RPMI8226 (cell line): Measurements from ENCODE around the gene SEC14L3.

Experiments used
- DNase-seq: peaks from one replicate; pipeline ENCODE4 v3.0.0-alpha.2; 2015

SEC14L3 gene

DNA sequence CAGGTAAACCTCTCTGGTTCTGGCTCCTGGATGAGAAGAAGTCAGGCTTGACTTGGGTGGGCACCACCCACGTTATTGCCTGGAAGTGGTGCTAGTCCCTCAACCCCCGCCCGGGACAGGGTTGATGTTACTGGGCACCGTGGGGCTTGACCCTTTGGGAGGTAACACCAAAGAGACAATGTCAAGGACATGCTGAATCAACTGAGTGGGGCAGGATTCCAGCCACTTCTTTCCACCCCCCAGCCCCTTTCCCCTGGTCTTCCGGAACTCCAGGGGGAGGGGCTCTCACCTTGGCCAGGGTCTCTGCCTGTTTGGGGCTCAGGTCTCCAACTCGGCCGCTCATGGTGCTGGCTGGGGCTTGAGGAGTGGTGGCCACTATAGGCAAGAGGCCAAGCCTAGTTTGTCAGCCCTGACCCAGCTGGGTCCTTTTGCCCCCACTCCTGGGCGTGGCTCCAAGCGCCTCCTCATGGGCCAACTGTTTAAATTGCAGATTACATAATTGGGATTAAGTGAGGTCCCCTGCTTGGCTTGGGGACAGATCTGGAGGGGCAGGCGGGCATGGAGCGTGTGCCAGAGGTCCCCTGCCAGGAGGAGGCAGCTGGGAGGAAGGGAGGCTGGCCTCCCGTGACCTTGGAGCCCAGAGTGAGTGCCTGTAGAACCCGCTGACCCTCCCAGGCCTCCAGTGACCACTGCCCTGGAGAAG is at the start of gene SEC14L3:
Gene SEC14L3 (minus strand): TSS at position 402 of the 703 bp plus-strand sequence. CDS start 59 bp downstream, at position 343.
- no peak for DNase-seq

DNA sequence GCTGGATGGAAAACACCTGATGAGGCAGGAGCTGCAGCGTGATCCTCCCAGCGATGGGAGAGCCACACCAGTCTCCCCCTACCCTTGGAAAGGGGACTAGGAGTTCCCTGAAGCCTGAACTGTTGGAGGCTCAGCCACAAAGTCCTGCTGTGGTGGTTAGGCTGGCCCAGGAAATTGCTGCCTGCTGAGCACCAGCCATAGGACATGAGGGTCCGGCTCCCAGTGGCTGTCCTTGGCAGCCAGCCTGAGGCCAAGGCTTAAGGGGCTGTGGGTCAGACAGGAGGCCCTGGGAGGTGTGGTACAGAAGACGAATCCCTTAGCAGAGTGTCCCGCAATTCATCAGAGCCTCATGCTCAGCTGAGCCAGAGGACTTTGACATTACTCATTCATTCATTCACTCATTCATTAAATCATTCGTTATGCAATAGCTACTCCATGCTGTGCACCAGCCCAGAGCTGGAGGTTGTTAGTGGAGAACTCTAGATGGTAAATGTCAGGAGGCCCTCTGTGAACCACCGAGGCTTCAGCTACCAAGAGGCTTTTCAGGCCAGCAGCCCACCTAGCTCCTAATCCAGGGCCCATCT is 48.1 kb upstream of the SEC14L3 start:
- no peak for DNase-seq

DNA sequence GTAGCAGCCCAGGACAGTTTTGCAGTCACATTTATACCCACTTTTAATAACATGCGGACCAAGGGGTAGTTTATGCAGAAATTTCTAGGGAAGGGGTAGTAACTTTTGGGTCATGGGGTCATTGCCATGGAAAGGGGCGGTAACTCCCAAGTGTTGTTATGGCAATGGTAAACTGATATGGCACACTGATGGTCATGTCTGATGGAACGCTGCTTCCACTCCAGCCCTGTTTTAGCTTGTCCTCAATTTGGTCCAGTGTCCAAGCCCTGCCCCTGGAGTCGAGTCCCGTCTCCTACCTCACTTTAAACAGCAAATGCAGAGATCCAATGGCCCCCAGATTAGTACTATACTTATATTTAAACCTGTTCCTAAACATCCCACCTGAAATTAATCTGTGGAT is 44.9 kb upstream of the SEC14L3 start:
- no peak for DNase-seq

DNA sequence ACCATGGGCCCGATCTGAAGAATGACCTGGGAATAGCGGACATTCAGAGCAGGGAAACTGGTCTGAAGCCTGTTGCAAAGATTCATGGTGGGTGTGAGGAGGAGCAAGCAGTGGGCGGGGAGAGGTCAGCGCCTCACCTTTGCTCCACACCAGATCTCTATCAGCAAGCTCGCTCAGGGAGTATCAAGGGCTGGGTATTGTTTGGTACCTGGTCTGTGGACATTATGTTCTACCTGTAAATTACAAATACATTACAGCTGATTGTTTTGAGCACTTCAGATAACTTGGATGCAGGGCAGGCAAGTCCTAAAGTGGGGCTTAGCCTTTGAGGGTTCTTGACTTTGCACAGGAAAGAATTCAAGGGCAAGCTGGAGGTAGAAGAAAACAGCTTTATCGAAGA is 44.5 kb upstream of the SEC14L3 start:
- DNase-seq: no peak

DNA sequence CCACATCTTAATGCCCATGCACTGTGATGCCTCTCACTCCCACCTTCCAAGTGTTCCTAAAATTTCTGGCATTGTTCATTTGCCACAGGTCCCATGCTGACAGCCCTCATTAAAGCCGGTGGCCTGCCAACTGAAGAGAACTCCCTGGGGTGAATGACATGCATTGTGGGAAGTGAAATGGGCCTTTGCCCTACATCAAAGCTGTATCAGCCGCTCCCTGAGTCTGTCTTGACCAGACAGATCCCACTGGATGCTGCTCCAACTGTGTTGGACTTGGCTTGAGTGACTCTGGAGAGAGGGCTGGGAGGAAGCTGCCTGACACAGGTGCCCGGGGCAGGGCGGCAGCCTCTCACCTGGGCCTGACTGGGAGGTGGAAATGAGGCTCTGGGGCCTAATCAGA is 42.4 kb upstream of the SEC14L3 start:
- DNase-seq: no peak

DNA sequence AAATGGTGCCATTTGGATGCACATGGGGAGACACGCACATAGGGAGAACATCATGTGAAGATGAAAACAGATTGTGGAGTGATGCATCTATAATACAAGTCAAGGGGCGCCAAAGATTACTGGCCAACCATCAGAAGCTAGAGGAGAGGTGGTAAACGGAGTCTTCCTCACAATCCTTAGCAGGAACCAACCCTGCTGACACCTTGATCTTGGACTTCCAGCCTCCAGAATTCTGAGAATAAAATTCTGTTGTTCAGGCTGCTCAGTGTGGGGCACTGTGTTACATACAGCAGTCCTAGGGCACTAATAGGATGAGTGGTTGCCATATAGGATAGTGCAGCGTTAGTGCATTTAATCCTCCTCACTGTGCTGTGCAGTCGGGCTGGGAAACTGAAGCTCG is 41.6 kb upstream of the SEC14L3 start:
- no peak for DNase-seq

DNA sequence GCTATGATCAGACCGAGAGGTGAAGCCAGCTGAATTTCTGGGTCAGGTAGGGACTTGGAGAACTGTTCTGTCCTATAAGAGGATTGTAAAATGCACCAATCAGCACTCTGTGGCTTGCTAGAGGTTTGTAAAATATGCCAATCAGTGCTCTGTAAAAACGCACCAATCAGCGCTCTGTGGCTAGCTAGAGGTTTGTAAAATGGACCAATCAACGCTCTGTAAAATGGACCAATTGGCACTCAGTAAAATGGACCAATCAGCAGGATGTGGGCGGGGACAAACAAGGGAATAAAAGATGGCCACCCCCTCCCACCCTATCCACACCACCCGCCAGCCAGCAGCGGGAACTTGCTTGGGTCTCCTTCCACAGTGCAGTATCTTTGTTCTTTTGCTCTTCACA is 40.1 kb upstream of the SEC14L3 start:
- DNase-seq: no peak

DNA sequence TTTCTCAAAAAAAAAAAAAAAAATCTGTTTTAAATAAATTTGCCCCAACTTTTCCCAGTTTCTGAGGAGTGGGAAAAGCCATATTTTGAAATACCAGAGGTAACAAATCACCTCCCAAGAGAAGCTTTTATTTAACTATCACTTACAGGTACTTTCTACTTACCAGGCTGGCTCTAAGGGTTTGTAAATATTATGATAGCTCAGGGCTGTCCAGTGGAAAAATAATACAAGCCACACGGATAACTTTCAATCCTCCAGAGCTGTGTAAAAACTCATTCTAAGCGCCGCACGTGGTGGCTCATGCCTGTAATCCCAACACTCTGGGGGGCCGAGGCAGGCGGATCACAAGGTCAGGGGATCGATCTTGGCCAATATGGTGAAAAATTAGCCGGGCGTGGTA is 39.3 kb upstream of the SEC14L3 start:
- no peak for DNase-seq

DNA sequence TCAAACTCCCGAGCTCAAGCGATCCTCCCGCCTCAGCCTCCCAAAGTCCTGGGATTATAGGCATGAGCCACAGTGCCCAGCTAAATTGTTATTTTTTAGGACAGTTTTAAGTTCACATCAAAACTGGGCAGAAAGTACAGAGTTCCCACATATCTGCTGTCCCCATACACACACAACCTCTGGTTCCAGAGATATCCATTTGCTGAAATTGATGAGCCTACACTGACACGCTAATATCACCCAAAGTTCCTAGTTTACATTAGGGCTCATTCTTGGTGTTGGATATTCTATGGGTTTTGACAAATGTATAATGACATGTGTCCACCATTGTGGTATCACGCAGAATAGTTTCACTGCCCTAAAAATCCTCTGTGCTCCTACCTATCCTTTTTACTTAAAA is 36.4 kb upstream of the SEC14L3 start:
- no peak for DNase-seq

DNA sequence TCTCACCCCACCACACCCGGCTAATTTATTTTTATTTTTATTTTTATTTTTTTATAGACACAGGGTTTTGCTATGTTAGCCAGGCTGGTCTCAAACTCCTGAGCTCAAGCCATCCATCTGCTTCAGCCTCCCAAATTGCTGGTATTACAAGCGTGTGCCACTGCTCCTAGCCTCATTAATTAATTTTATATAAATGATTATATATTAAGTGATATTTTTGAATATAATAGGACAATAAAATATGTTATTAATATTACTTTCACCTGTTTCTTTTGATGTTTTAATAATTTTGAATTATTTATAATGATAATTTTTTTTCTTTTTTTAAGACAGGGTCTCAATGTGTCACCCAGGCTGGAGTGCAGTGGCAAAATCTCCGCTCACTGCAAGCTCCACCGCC is 35.9 kb upstream of the SEC14L3 start:
- no peak for DNase-seq

DNA sequence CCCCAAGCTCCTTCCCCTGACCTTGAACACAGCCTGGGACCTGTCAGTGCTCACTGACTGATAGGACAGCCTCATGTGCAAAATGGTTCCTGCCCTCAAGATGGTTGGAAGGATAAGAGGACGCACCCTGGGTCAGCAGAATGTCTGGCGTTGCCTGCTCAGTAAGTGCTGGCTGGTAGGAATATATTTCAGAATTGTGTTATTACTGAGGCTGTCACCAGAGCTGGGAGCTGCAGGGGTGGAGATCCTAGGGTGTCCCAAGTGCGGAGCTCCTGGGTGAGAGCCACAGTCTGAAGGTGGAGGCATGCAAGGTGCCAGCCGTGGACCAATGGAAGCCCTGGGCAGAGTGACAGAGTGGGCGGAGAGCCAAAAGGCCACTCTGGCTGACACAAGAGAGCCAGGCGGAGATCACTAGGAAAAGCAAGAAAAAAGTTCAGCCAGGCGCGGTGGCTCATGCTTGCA is 34.7 kb upstream of the SEC14L3 start:
- no peak for DNase-seq

DNA sequence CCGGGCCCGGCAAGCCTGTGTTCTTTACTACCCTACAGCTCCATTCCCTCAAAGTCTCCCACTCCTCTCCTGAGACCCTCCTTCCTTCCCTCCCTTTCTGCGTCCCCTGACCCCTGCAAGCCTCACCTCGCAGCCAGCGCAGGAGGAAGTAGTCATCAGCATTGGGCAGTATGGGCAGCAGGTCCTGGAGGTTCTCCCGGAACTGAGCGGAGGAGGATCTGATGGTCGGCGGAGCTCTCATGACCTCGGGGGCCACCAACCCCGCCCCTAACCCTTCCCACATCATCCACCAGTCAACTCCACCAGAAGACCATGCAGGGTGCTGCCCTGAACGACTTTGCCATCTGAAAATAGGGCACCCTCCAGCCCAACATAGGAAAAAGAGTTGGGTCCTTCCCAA is 31.7 kb upstream of the SEC14L3 start:
- no peak for DNase-seq

DNA sequence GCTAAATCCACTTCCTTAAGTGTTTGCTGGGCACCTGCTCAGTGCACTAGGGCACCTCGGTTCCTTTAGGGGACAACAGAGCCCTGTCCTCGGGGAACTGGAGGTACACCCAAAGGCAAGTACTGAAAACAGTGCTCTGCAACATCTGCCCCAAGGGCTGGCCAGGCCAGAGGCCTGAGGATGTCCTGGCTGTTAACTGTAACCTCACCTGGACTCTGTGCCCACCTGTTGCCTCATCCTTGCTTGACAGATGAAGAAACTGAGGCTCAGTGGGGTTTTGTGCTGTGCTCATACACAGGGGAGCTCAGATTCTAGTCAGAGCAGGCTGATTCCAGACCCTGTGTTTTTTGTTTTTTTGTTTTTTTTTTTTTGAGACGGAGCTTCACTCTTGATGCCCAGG is 31.1 kb upstream of the SEC14L3 start:
- no peak for DNase-seq

DNA sequence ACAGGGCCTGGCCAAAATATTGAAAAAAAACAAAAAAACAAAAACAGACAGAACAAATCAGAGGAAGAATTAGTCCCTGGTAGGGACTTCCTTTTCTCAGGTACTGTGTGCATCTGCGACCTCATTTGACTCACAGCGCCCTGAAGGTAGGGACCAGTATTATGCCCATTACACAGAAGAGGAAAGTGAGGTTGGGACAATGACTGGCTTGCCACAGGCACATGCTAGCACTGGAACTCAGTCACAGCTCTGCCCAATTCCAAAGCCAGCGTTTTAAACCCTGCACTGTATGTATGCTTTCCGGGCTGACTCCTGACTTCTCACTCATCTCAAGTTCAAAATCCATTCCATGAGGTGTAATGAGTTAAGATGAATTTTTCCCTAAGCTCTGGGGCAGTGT is 30.3 kb upstream of the SEC14L3 start:
- no peak for DNase-seq

DNA sequence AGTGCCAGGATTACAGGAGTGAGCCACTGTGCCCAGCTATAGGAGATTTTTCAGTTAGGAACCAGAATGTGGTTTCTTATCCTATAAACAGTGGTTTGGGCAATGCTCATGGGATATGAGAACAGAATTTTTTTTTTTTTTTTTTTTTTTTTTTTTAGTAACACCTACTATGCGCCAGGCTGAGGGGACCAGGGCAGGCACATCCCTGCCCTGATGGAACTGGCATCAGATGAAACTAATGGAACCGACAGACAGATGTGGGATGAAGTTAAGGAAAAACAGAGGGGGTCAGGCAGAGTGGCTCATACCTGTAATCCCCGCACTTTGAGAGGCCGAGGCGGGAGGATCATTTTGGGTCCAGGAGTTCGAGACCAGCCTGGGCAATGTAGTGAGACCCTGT is 28.8 kb upstream of the SEC14L3 start:
- DNase-seq: no peak

DNA sequence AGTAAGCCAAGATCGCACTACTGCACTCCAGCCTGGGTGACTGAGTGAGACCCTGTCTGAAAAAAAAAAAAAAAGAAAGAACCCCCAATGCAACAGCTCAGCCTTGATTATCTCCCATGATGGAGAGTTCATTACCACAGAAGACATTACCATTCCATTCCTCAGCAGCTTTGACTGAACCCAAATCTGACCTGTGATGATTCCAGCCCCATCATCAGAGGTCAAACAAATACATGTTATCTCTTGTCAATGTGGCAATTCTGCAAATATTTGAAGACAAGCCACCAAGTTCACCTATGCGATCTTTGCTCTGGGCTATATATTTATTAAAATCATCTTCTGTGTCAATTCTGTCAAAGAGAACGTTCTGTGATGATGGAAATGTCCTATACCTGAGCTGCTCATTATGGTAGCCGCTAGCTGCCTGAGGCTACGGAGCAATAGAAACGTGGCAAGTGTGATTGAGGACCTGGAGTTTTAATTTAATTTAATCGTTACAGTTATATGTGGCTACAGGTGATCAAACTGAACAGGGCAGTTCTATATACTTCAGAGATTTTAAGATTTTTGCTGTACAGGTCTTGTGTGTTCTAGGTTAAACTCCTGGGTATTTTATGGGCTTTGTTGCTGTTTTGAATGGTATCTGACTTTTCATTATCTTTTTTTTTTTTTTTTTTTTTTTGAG is 25.8 kb upstream of the SEC14L3 start:
- DNase-seq: no peak

DNA sequence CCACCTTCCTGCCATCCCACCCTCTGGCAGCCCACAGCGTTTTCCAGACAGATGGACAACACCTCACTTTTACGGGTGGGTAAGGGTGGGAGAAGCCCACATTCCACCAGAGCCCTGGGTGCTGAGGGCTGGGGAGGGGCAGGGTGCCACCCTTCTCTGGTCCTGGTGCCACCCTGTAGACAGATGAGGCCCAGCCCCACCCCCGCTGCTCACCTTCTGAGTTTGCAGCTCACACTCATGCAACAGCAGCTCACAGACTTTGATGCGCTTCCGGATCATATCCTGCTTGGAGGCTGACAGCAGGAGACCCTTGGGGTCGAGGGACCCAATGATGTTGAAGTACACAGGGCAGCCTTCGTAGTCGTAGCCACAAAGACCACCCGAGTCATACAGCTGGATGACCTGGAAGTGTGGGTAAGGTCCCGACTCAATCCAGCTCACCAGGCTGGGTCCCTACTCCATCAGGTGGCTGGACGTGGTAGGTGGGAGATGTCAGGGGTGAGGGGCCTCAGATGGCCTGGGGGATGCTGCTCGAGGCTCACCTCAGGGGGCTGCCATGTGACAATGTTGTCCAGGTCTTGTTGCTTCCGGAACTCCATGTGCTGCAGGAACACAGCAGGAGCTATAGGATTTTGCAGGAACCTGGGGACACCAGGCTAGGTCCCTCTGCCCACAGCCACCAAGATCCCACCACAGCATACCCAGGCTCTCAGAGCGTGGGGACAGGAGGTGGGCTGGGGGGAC is 23.4 kb upstream of the SEC14L3 start:
- no peak for DNase-seq

DNA sequence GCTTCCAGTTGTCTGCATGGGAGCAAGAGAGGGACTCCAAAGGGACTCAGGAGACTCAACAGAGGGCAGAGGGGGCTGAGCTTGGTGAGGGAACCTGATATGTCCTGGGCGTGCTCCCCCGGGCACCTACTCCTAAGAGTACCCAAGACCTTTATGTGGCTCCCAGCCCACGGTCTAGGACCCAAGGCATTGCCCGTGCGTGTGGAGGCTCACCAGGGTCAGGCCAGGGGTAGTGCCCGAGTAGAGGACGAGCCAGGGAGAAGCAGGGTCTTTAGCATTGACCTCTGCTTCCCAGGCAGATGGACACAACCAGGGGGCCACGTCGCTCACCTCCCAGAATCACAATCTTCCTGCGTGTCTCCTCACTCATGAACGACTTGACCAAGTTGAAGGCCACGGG is 20.3 kb upstream of the SEC14L3 start:
- no peak for DNase-seq

DNA sequence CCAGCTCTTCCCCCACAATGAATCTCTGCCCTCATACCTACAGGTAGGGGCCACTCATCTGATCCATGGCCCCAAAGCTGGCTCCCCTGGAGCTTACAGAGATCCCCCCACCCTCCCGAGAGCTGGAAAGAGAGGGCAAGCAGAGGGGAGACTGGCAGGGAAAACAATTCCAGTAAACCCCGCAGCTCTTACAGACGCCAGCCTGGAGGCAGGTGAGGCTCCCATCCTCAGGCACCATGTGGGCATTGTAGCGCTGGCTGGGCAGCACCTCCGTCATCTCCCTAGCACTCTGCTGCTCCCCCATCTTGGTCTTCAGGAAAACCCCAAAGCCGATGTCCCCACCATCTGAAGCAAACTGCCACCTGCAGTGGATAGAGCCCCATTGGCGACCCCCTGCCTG is 19.6 kb upstream of the SEC14L3 start:
- no peak for DNase-seq

DNA sequence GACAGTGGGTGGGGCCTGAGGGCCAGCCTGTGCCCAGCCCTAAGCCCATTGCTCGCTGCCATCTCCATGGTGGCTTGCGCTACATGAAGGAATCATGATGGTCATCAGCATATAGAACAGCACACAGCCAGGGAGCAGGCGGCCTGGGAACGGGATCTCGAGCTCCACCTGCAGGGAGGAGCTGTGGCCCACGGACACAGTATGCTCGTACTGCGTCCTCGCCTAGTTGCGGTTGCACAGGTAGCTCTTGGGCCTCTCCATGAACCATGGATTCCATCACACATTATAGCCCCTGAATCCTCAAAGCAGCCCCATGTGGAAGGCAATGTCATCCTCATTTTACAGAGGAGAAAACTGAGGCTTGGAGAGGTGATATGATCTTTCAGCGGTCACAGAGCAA is 18.6 kb upstream of the SEC14L3 start:
- DNase-seq: peak; percentile 65

DNA sequence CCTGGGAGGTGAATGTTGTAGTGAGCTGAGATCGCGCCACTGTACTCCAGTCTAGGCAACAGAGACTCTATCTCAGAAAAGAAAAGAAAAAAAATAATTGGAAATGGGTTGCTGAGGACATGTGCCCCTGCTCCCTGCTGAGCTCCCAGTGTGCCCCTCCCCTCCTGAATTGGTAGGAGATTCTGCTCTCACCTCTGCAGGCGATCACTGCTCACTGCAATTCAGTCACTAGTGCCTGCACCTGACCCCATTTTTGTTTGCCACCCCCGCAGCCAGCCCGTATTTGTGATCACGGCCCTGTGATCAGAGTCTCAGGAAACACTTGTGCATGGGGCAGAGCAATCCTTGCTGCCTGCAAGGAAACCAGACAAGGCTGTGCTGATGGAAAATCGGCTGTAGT is 16.3 kb upstream of the SEC14L3 start:
- no peak for DNase-seq

DNA sequence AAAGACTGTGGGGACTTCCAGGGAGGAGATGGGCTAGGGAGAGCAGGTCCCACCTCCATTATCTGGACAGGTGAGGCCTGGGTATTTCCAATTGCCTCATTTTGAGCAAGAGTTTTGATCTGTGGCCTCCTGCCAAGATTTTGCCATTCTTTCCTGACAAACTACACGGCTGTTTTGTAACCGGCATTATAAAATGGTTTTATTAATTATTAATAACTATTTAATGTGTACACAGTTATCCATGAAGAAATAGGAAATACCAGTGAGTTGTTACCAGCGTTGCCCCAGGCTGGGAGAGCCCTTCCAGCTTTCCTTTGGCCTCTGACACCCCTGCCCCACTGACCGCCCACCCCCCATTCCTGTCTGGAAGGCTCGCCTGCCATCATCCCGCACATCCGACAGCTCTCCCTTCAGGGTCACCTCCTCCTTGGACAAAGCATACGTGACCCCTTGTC is 14.9 kb upstream of the SEC14L3 start:
- no peak for DNase-seq

DNA sequence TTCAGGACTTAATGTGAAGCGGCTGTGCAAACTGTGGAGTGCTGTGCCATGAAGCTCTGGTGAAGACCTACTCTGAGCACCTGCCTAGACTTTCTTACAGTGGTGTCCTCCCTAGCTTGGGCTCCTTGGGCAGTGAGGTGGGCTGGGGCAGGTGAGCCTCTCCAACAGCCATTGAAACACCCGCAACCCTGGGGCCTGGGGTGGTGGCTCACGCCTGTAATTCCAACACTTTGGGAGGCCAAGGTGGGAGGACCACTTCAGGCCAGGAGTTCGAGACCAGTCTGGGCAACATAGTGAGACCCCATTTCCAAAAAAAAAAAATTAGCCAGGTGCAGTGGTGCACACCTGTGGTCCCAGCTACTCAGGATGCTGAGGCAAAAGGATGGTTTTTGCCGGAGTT is 14.3 kb upstream of the SEC14L3 start:
- no peak for DNase-seq
